GM13976 (cell line): ENCODE data around the gene RUNX1.

ENCODE experiments used
- DNase-seq: peaks from one replicate; pipeline ENCODE4 v3.0.0; 2012; ENCODE audit warnings: low spot score
- in situ Hi-C: fragments of 300-500 bp; cut with MboI; formaldehyde crosslinking; loops from one replicate; pipeline ENCODE4 v1.12.0; 2022; ENCODE audit warnings: low sequenced_read_pairs, mixed read lengths, inconsistent platforms; ENCODE audit not compliant: unreplicated experiment
- TF ChIP-seq, protein P1 (sequence below): IDR thresholded peaks from 2 replicates; pipeline ENCODE4 v1.5.1; 2012; ENCODE audit warnings: borderline replicate concordance, mild to moderate bottlenecking; ENCODE audit not compliant: insufficient read depth; ENCODE audit errors: extremely low read depth, missing control alignments, control extremely low read depth

RUNX1 gene

DNA sequence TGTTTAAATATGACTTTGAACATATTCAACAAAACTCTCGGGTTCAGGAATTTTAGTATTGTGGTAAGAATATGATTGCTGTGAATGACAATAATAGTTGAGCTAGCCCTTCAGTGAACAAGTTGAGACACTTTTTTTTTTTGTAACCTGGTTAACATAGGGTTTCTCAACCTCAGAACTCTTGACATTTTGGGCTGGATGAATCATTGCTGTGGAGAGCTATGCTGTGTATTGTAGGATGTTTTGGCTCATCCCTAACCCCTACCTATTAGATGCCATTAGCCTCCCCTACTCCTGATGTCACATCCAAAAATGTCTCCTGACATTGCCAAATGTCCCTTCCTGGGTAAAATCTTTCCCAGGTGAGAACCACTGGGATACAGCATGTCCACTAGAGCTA lies 113.7 kb downstream of the RUNX1 start:
- DNase-seq: no peak
- TF ChIP-seq, protein P1, sequence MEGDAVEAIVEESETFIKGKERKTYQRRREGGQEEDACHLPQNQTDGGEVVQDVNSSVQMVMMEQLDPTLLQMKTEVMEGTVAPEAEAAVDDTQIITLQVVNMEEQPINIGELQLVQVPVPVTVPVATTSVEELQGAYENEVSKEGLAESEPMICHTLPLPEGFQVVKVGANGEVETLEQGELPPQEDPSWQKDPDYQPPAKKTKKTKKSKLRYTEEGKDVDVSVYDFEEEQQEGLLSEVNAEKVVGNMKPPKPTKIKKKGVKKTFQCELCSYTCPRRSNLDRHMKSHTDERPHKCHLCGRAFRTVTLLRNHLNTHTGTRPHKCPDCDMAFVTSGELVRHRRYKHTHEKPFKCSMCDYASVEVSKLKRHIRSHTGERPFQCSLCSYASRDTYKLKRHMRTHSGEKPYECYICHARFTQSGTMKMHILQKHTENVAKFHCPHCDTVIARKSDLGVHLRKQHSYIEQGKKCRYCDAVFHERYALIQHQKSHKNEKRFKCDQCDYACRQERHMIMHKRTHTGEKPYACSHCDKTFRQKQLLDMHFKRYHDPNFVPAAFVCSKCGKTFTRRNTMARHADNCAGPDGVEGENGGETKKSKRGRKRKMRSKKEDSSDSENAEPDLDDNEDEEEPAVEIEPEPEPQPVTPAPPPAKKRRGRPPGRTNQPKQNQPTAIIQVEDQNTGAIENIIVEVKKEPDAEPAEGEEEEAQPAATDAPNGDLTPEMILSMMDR: no peak
- in situ Hi-C loops: no loop called here

DNA sequence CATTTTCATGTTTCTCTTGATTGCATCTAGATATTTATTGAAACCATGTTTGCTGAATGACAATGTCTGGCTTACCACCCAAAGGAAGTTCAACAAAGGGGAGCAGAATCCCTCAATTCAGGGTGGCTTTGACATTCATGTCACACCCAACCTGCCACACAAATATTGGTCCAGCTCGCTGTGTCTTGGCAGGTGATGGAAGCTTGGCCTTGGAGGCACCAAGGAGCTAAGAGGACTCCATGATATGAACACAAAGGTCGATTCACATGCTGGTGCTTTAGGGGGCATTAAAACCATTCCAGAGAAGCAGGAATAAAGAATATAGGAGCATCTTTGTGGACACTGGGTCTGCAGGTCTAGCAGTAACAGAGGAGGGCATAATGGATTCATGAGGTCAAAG lies 114.8 kb downstream of the RUNX1 start:
- in situ Hi-C loops: no loop called here
- TF ChIP-seq, protein P1: no peak
- no peak for DNase-seq

DNA sequence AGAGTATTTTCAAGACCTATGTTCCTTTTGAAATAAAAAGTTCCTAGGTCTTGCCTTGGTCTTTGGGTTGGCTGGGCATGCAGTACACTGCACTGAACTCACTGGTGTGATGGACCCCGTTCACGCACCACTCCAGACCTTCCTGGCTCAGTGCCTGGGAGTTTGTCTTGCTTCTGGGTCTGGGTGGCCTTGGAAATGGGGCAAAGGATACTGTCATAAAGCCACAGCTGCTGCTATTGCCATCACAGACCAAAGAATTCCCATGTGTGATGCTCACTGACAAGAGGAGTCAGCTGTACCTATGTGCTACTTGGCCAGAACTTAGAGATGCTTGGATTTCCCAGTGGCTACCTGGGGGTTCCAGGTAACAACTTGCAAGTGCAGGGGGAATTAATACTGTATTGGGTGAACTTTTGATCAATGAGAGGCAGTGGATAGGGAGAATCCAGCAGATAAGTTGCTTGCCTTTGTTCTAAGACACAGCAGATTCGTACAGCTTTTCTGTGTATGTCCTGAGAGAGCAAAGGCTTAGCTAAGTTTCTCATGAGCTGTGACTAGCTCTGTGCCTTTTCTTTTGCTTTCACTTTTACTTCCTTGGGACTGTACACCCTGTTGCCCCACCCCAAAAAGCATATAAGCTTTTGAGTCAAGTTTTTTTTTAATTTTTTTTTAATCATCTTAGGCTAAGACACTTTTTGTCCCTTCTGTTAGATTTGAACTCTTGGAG lies 115.3 kb downstream of the RUNX1 start:
- in situ Hi-C loops: no loop called here

DNA sequence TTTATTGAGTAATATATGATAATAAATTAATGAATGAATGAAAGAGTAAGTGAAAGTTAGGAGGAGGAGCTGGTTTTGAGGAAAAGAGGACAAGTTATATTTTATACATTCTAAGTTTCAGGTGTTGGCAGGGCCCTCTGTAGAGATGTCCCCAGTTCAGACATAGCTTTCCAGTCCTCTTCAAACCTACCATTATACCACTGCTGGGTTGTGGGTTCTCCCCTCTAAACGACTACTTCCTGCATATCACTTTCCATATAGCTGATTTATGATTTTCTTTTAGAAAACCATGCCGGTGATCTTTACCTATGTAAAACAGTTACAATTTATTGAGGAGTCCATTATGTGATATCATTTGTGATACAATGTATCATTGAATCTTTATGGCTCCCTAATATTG lies 116.9 kb downstream of the RUNX1 start:
- TF ChIP-seq, protein P1: no peak
- in situ Hi-C loops: no loop called here
- no peak for DNase-seq

More for the DNA sequence above, 115.3 kb downstream of the RUNX1 start:
- TF ChIP-seq, protein P1: no peak
- DNase-seq: peak; percentile 36

DNA sequence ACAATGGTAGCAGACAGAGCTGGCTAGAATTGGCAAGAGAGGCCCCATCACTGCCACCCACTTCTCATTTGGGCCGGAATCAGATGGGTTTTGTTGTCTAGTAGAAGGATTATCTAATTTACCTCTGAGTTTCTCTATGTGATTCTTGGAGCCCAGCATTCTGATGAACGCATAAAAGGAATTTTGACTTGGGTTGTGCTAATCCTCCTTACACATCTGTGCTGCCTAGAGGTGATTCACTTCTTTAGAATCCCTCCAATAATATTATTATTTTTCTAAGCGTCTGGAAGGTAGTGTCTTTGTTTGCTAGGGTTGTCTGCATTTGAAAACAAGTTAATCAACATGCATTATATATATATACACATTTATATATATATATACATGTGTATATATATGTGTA lies 118.1 kb downstream of the RUNX1 start:
- TF ChIP-seq, protein P1: no peak
- in situ Hi-C loops: no loop called here
- no peak for DNase-seq

DNA sequence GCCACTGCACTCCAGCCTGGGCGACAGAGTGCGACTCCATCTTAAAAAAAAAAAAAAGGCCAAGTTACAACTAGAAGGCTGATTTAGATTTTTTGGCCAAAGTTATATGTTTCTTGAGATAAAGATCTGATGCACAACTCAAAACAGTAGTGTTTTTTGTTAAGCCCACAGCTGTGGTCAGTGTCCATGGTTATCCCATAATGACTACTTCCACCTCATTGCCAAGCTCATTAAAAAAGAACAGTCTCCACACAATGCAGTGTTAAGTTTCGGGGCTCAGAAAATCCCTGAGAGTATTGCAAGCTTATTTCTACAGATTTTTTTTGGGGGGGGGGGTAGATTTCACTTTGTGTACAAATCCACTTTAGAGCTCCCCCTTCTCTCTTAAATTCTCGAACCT lies 120.5 kb downstream of the RUNX1 start:
- TF ChIP-seq, protein P1: no peak
- DNase-seq: no peak
- in situ Hi-C loops: no loop called here
